ENCODE data around the gene TNFRSF19. TPM values are rescaled to one million over a fixed set of nuclear protein-coding genes. Genes with fewer than 3 reads are reported as not detected.

TNFRSF19 gene
- total and polyA plus RNA-seq, 2 of the 13 experiments (the other 11 are each of a cell fraction or from before 2014, with no cell fraction given), result 75.3 to 77.7 TPM

- no peak for TF ChIP-seq GLMP (CRISPR knock-in tag; IDR thresholded peaks at IDR 0.05; ENCODE audit: borderline replicate concordance)
- TF ChIP-seq SOX13 (IDR thresholded peaks at IDR 0.05), result no peak
- TF ChIP-seq SOX13 (CRISPR knock-in tag; conservative IDR thresholded peaks at IDR 0.05 in 1 of 2, IDR thresholded peaks at IDR 0.05 in 1 of 2), result peak in 1 of 2 experiments; percentile 65; a peak in 2 of 4 replicates
- TF ChIP-seq FOSL1 (CRISPR knock-in tag; IDR thresholded peaks at IDR 0.05; ENCODE audit: borderline replicate concordance), result peak; percentile 76; the same call in 1 of the 2 replicates
- peak; percentile 68 for TF ChIP-seq SAP130 (CRISPR knock-in tag; IDR thresholded peaks at IDR 0.05; ENCODE audit: low read depth)
- no peak for TF ChIP-seq GPBP1L1 (CRISPR knock-in tag; IDR thresholded peaks at IDR 0.05)
- no peak for TF ChIP-seq RFX5 (IDR thresholded peaks at IDR 0.05; ENCODE audit: low read depth, low read length)
- TF ChIP-seq NCOA2 (CRISPR knock-in tag; IDR thresholded peaks at IDR 0.05), result peak; percentile 73
- 0 out of 2 replicates have a peak, but pooled peaks have one; percentile 16 for TF ChIP-seq ZNF292 (CRISPR knock-in tag; IDR thresholded peaks at IDR 0.05; ENCODE audit: borderline replicate concordance, low read depth)
- no peak for TF ChIP-seq AGO1 (IDR thresholded peaks at IDR 0.05; ENCODE audit: low read depth, low read length, poor library complexity, severe bottlenecking)
- TF ChIP-seq HDAC1 (CRISPR knock-in tag; IDR thresholded peaks at IDR 0.05), result peak; percentile 43; the same call in 1 of the 2 replicates
- TF ChIP-seq DRAP1 (CRISPR knock-in tag; IDR thresholded peaks at IDR 0.05), result peak; percentile 57; the same call in 1 of the 2 replicates
- TF ChIP-seq ZNF260 (CRISPR knock-in tag; IDR thresholded peaks at IDR 0.05; ENCODE audit: borderline replicate concordance, low read depth), result no peak
Measured at GRCh38 chr13:23609874-23610576, 39.8 kb downstream of the TNFRSF19 start (continued).
